H1 (cell line): Measurements from ENCODE around the gene GPNMB. TPM values are rescaled to one million over a fixed set of nuclear protein-coding genes. Genes with fewer than 3 reads are reported as not detected.

Source experiments
- CTCF ChIA-PET: fragments of 300-600 bp; sonication (Branson Sonifier 250); formaldehyde crosslinking; loops from one replicate; lab custom pipeline; 2021; ENCODE audit not compliant: partially characterized antibody; lab: Charles Lee
- POLR2A ChIA-PET: fragments of 300-600 bp; sonication (Branson Sonifier 250); formaldehyde crosslinking; loops from one replicate; lab custom pipeline; 2021; ENCODE audit warnings: inconsistent platforms; ENCODE audit not compliant: partially characterized antibody; lab: Charles Lee
- DNase-seq, 2 experiments: peaks; one replicate each; pipeline versions ENCODE4 v3.0.0 to v3.0.0-alpha.2; 2010 to 2022; ENCODE audit warnings: low spot score in 2 of 2, low read depth in 1 of 2, mixed read lengths in 1 of 2
- FAIRE-seq: peaks from 2 replicates; lab custom pipeline; 2011; peaks lifted over from hg19 to GRCh38; lab: Jason Lieb, UNC
- H2AFZ ChIP-seq: 2 replicates; pipeline ENCODE4 v1.8.1; 2012; ENCODE audit warnings: low read length, inconsistent platforms
- H2AK5ac ChIP-seq: 2 replicates; pipeline ENCODE4 v1.6.1; 2013; ENCODE audit warnings: low read depth, low read length
- H2BK120ac ChIP-seq: replicated peaks from 2 replicates; pipeline ENCODE3; 2013; ENCODE audit warnings: low read depth, low read length, inconsistent platforms
- H2BK12ac ChIP-seq: 2 replicates; pipeline ENCODE4 v1.6.1; 2013; ENCODE audit warnings: low read depth, low read length
- H2BK15ac ChIP-seq: 2 replicates; pipeline ENCODE4 v1.6.1; 2013; ENCODE audit warnings: low read length
- H2BK20ac ChIP-seq: 2 replicates; pipeline ENCODE4 v1.6.1; 2013; ENCODE audit warnings: low read length
- H2BK5ac ChIP-seq: 2 replicates; pipeline ENCODE4 v1.6.1; 2013; ENCODE audit warnings: low read depth, low read length
- H3K14ac ChIP-seq: 2 replicates; pipeline ENCODE4 v1.6.1; 2013; ENCODE audit warnings: inconsistent platforms; ENCODE audit not compliant: insufficient read length
- H3K18ac ChIP-seq: 2 replicates; pipeline ENCODE4 v1.6.1; 2013; ENCODE audit warnings: low read length; ENCODE audit errors: extremely low read depth
- H3K23ac ChIP-seq: 2 replicates; pipeline ENCODE4 v1.6.1; 2013; ENCODE audit warnings: inconsistent platforms; ENCODE audit not compliant: insufficient read length
- H3K23me2 ChIP-seq: 2 replicates; pipeline ENCODE4 v1.6.1; 2013; ENCODE audit warnings: low read depth, low read length
- H3K27ac ChIP-seq: 2 replicates; pipeline ENCODE4 v1.6.1; 2011; ENCODE audit warnings: low read depth, low read length, inconsistent platforms
- H3K27me3 ChIP-seq, 4 experiments: replicated peaks in 1 of 4; 1 replicate in 1 of 4; 2 replicates in 3 of 4; pipeline versions ENCODE4 v1.6.1 to v1.8.1; 2011 to 2013; ENCODE audit warnings: low read length in 3 of 4, mild to moderate bottlenecking in 3 of 4, inconsistent platforms in 2 of 4, mixed read lengths in 2 of 4, moderate library complexity in 1 of 4; ENCODE audit not compliant: control insufficient read depth in 3 of 4, insufficient read depth in 3 of 4; ENCODE audit errors: extremely low read depth in 1 of 4
- H3K36me3 ChIP-seq, 4 experiments: 2 replicates each; pipeline versions ENCODE4 v1.6.1 to v1.8.1; 2011 to 2013; ENCODE audit warnings: mild to moderate bottlenecking in 4 of 4, low read length in 3 of 4, moderate library complexity in 2 of 4, control low read depth in 1 of 4, inconsistent platforms in 1 of 4; ENCODE audit not compliant: insufficient read depth in 4 of 4, control insufficient read depth in 2 of 4
- H3K4ac ChIP-seq: replicated peaks from 2 replicates; pipeline ENCODE3; 2013; ENCODE audit warnings: low read length, low read depth, mixed read lengths, inconsistent platforms; ENCODE audit not compliant: insufficient read length
- H3K4me1 ChIP-seq, 4 experiments: replicated peaks in 1 of 4; 1 replicate in 1 of 4; 2 replicates in 3 of 4; pipeline versions ENCODE4 v1.6.1 to v1.8.1; 2011 to 2013; ENCODE audit warnings: low read length in 3 of 4, inconsistent platforms in 2 of 4, mixed read lengths in 1 of 4; ENCODE audit not compliant: insufficient read depth in 4 of 4, control insufficient read depth in 3 of 4
- H3K4me2 ChIP-seq, 2 experiments: 2 replicates each; pipeline versions ENCODE4 v1.6.1 to v1.8.1; 2011 to 2013; ENCODE audit warnings: low read depth in 2 of 2, low read length in 2 of 2, control low read depth in 1 of 2, inconsistent platforms in 1 of 2, mild to moderate bottlenecking in 1 of 2; ENCODE audit not compliant: insufficient read depth in 1 of 2
- H3K4me3 ChIP-seq, 4 experiments: fragments of 200-600, 300-600 bp in 1 of 4; sonication (generic), shearing (Covaris generic), sonication (Bioruptor Twin) in 1 of 4; 2 replicates each; pipeline versions ENCODE4 v1.5.1 to v1.8.1; 2011 to 2016; ENCODE audit warnings: low read length in 4 of 4, low read depth in 3 of 4, control low read depth in 2 of 4, inconsistent platforms in 2 of 4, mild to moderate bottlenecking in 2 of 4, mixed read lengths in 1 of 4, moderate library complexity in 1 of 4; ENCODE audit not compliant: insufficient read depth in 2 of 4; ENCODE audit errors: extremely low read depth in 1 of 4
- H3K56ac ChIP-seq: replicated peaks from 2 replicates; pipeline ENCODE3; 2013; ENCODE audit warnings: low read depth, mild to moderate bottlenecking, mixed read lengths, low read length, inconsistent platforms; ENCODE audit not compliant: insufficient read length
- H3K79me1 ChIP-seq: 2 replicates; pipeline ENCODE4 v1.6.1; 2013; ENCODE audit warnings: low read depth, low read length, control low read depth
- H3K79me2 ChIP-seq, 2 experiments: 2 replicates each; pipeline versions ENCODE4 v1.6.1 to v1.8.1; 2012 to 2013; ENCODE audit warnings: low read length in 2 of 2, mild to moderate bottlenecking in 2 of 2, inconsistent platforms in 1 of 2; ENCODE audit not compliant: insufficient read depth in 2 of 2, control insufficient read depth in 1 of 2
- H3K9ac ChIP-seq, 4 experiments: replicated peaks in 1 of 4; 1 replicate in 1 of 4; 2 replicates in 3 of 4; pipeline versions ENCODE4 v1.6.1 to v1.8.1; 2011 to 2013; ENCODE audit warnings: low read depth in 3 of 4, low read length in 3 of 4, control low read depth in 2 of 4, mild to moderate bottlenecking in 2 of 4, moderate library complexity in 2 of 4, inconsistent platforms in 1 of 4; ENCODE audit errors: extremely low read depth in 1 of 4
- H3K9me3 ChIP-seq, 2 experiments: 2 replicates each; pipeline versions ENCODE4 v1.6.1 to v1.8.1; 2012 to 2013; ENCODE audit warnings: mild to moderate bottlenecking in 2 of 2, moderate library complexity in 2 of 2, control low read depth in 1 of 2, inconsistent platforms in 1 of 2, low read depth in 1 of 2, low read length in 1 of 2, mixed read lengths in 1 of 2; ENCODE audit not compliant: insufficient read depth in 2 of 2
- H4K20me1 ChIP-seq, 2 experiments: replicated peaks in 1 of 2; 2 replicates each; pipeline versions ENCODE3 to v1.8.1; 2011 to 2013; ENCODE audit warnings: inconsistent platforms in 2 of 2, low read length in 2 of 2, mild to moderate bottlenecking in 1 of 2; ENCODE audit not compliant: insufficient read depth in 2 of 2, control insufficient read depth in 1 of 2
- H4K5ac ChIP-seq: 2 replicates; pipeline ENCODE4 v1.6.1; 2013; ENCODE audit warnings: low read length, low read depth, mixed read lengths, inconsistent platforms; ENCODE audit not compliant: insufficient read length
- H4K8ac ChIP-seq: 2 replicates; pipeline ENCODE4 v1.8.0; 2013; ENCODE audit warnings: mild to moderate bottlenecking, moderate library complexity, low read length, inconsistent platforms; ENCODE audit not compliant: insufficient read depth; ENCODE audit errors: extremely low read depth
- H4K91ac ChIP-seq: replicated peaks from 2 replicates; pipeline ENCODE3; 2013; ENCODE audit warnings: low read length, mixed read lengths, inconsistent platforms; ENCODE audit not compliant: insufficient read length
- CHD2 ChIP-seq: IDR thresholded peaks from 2 replicates; pipeline ENCODE4 v1.6.1; 2012; ENCODE audit warnings: low read length, improper control_type of control experiment
- EGR1 ChIP-seq: IDR thresholded peaks from 2 replicates; pipeline ENCODE4 v1.6.1; 2011; ENCODE audit warnings: low read depth, low read length, borderline replicate concordance
- EZH2 ChIP-seq: fragments of 200-600 bp; sonication (generic); IDR thresholded peaks from 2 replicates; pipeline ENCODE4 v1.7.1; 2012; ENCODE audit warnings: low read depth, mild to moderate bottlenecking, moderate library complexity, low read length, inconsistent platforms; ENCODE audit not compliant: severe bottlenecking
- SUZ12 ChIP-seq: fragments of 200-600 bp; sonication (generic); IDR thresholded peaks from 2 replicates; pipeline ENCODE4 v1.6.1; 2012; ENCODE audit warnings: mild to moderate bottlenecking, inconsistent platforms, low read length, moderate library complexity, mixed read lengths
- YY1 ChIP-seq: IDR thresholded peaks from 2 replicates; pipeline ENCODE4 v1.6.1; 2011; ENCODE audit warnings: low read depth, mild to moderate bottlenecking, low read length
- whole genome bisulfite sequencing, 2 experiments: shearing (Covaris generic) in 1 of 2; methylation state at CpG; one replicate each; pipeline versions ENCODE4 v1.1.6 to v1.1.7; 2013 to 2015; ENCODE audit warnings: low lambda C conversion rate in 2 of 2, mixed read lengths in 2 of 2, inconsistent platforms in 1 of 2, low coverage in 1 of 2, missing lambda C conversion rate in 1 of 2; ENCODE audit not compliant: insufficient replicate concordance in 2 of 2, insufficient coverage in 1 of 2, insufficient read length in 1 of 2; ENCODE audit errors: extremely low coverage in 1 of 2, missing lambda C conversion rate in 1 of 2; 5-methylcytosine and 5-hydroxymethylcytosine counted together
- polyA plus RNA-seq, 7 experiments: library from polyadenylated mRNA; depleted of rRNA in 3 of 7; stranded (reverse) in 5 of 7; unstranded in 2 of 7; fragments of >200 nt in 5 of 7; fragments of 200-250 nt in 2 of 7; gene quantifications; 1 replicate in 5 of 7; 2 replicates in 1 of 7; 4 replicates in 1 of 7; pipeline versions ENCODE4 v1.2.1 to v1.2.3, GENCODE V29; 2011 to 2013; ENCODE audit warnings: missing spikeins in 2 of 7, mixed read lengths in 2 of 7
- total RNA-seq: library from RNA; stranded (reverse); fragmentation: NEBNext Ultra II Directional; extraction: Animal tissue kit (Norgen Biotek cat#: 25700); gene quantifications from 2 replicates; pipeline ENCODE4 v1.2.1, GENCODE V29; 2021

The GPNMB gene
- total and polyA plus RNA-seq, 2 of the 8 experiments (the other 6 are each of a cell fraction or from before 2014, with no cell fraction given): 1.1 to 1.4 TPM

DNA sequence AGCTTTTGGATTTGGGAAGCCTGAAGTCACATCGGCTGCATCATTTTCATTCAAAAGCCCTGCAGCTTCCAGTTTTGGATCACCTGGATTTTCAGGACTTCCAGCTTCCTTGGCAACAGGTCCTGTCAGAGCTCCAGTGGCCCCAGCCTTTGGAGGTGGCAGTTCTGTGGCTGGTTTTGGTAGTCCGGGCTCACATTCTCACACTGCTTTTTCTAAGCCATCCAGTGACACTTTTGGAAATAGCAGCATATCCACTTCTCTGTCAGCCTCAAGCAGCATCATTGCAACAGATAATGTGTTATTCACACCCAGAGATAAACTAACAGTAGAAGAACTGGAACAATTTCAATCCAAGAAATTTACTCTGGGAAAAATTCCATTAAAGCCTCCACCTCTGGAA is 46.2 kb upstream of the GPNMB start:
- H3K18ac ChIP-seq: no peak overlapping the region
- no peak for DNase-seq
- H3K9ac ChIP-seq: no peak overlapping the region
- H4K91ac ChIP-seq: no peak overlapping the region
- H2BK5ac ChIP-seq: no peak overlapping the region
- H3K4me1 ChIP-seq: no peaks in the 10 kb centered on the region
- no peak overlapping the region for H2AK5ac ChIP-seq
- POLR2A ChIA-PET: interaction anchor here (0.7 to 1.5 kb wide), 4 partner anchors 10 to 139 kb away, joined by 3 to 4 read pairs (median 4); no protein-coding TSS in a partner anchor
- no peaks in the 10 kb centered on the region for H3K23me2 ChIP-seq
- no peak overlapping the region for H2AFZ ChIP-seq
- CTCF ChIA-PET: interaction anchor here (1.0 to 1.7 kb wide), 3 partner anchors 13 to 100 kb away, joined by 4 to 6 read pairs (median 4); no protein-coding TSS in a partner anchor
- H3K79me1 ChIP-seq: no peaks in the 10 kb centered on the region
- no peaks in the 10 kb centered on the region for H3K27me3 ChIP-seq
- no peak overlapping the region for H2BK15ac ChIP-seq
- no peak for FAIRE-seq
- H2BK20ac ChIP-seq: no peak overlapping the region
- H3K36me3 ChIP-seq: peaks cover 9 to 34% (median 17%) of the 10 kb centered on the region in 4 experiments
- H3K4ac ChIP-seq: no peak overlapping the region
- no peak overlapping the region for H3K23ac ChIP-seq
- no peak overlapping the region for H4K5ac ChIP-seq
- no peak overlapping the region for H3K27ac ChIP-seq
- no peak overlapping the region for H3K4me2 ChIP-seq
- no peak overlapping the region for H3K14ac ChIP-seq
- no peak overlapping the region for H4K8ac ChIP-seq
- H3K79me2 ChIP-seq: no peaks in the 10 kb centered on the region
- H3K4me3 ChIP-seq: no peak overlapping the region
- no peaks in the 10 kb centered on the region for H3K9me3 ChIP-seq
- no peak overlapping the region for H2BK12ac ChIP-seq
- H3K56ac ChIP-seq: no peak overlapping the region
- H2BK120ac ChIP-seq: no peak overlapping the region
- WGBS, 2 experiments: 97% methylated on average over 2 of the region's 2 CpGs; no CpG with 5 or more reads in 1 of the 2 experiments
- H4K20me1 ChIP-seq: peaks cover 0 to 1% of the 10 kb centered on the region in 2 experiments
- TF ChIP-seq SUZ12 (no peak), EGR1 (no peak), CHD2 (no peak), EZH2 (no peak), YY1 (no peak)
